Measurements from ENCODE around the gene MIF.
A peak's percentile ranks its signal among the peaks of the same experiment; 100 is the strongest.
"Not testable (repeated sequence)": the region's sequence is repeated elsewhere in the genome, so short reads cannot be mapped to it uniquely, and the experiment has no call there.

Gene MIF

DNA sequence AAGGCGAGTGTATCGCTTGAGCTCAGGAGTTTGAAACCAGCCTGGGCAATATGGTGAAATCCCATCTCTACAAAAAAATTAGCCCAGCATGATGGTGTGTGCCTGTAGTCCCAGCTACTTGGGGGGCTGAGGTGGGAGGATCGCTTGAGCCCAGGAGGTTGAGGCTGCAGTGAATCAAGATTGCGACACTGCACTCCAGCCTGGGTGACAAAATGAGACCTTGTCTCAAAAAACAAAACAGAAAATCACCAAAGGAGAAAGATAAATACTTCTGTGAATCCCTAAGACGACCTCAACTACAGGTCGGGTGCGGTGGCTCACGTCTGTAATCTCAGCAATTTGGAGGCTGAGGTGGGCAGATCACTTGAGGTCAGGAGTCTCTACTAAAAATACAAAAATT, 34.0 kb upstream of the MIF start:
- H3K4me1 Mint-ChIP-seq: peaks cover 32% of the 10 kb centered on the region
- H3K36me3 Mint-ChIP-seq: peaks cover 20% of the 10 kb centered on the region

GRCh38 chr22:23862103-23862502, 32.1 kb upstream of the MIF start:
- Mint-ChIP-seq H3K36me3 (peaks cover 20% of the 10 kb centered on the region), H3K4me1 (peaks cover 26% of the 10 kb centered on the region), H3K4me3 (no peak overlapping the region), H3K27ac (no peak overlapping the region), H3K9me3 (no peaks in the 10 kb centered on the region)
- peak; percentile 35 for ATAC-seq
- no peak for DNase-seq (ENCODE audit: low spot score in 2 of 2)

More for the DNA sequence above, 34.0 kb upstream of the MIF start:
- not testable (repeated sequence) for DNase-seq (ENCODE audit: low spot score in 2 of 2); H3K4me3 Mint-ChIP-seq; H3K27ac Mint-ChIP-seq; H3K9me3 Mint-ChIP-seq; ATAC-seq

- H3K4me1 Mint-ChIP-seq; DNase-seq (ENCODE audit: low spot score in 2 of 2); H3K4me3 Mint-ChIP-seq; H3K9me3 Mint-ChIP-seq; ATAC-seq; H3K27ac Mint-ChIP-seq: not testable (repeated sequence)
- H3K36me3 Mint-ChIP-seq: peaks cover 11% of the 10 kb centered on the region
Observed at GRCh38 chr22:23864499-23865154, 29.6 kb upstream of the MIF start.

DNA sequence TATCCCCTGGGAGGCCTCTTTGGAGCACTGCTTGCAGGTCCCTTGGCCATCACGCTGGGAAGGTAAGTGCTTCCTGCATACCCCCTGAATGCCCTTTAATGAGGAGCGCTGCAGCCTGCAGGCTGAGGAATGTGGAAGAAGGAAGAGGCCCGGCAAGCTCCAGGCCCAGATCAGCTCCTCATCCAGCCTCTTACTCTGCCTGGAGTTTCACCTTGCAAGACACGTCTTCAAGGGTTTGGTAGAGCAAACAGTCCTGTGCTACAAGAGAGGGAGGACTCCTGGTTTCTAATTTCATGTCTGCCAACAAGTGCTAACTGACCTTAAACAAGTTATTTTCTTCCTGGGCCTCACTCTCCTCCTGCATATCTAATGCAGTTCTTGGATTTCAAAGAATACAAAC, 25.6 kb upstream of the MIF start:
- no peak for ATAC-seq
- DNase-seq (ENCODE audit: low spot score in 2 of 2): no peak
- peaks cover 2% of the 10 kb centered on the region for H3K36me3 Mint-ChIP-seq
- H3K4me3 Mint-ChIP-seq: no peak overlapping the region
- H3K27ac Mint-ChIP-seq: no peak overlapping the region
- no peaks in the 10 kb centered on the region for H3K9me3 Mint-ChIP-seq
- H3K4me1 Mint-ChIP-seq: no peaks in the 10 kb centered on the region

DNA sequence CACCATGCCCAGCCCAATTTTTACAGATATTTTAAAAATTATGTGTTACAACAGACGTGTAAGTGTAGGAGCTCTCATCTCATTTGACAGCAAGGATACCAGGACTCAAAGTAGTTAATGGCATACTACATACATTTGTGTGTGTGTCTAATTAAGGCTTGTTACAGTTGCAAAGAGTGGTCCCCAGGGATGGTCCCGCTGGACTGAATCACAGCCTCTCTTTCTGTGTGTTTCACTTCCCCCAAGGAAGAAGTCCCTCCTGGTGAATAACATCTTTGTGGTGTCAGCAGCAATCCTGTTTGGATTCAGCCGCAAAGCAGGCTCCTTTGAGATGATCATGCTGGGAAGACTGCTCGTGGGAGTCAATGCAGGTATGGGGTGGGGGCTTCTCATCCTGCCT, 19.3 kb upstream of the MIF start:
- no peak overlapping the region for H3K27ac Mint-ChIP-seq
- H3K4me3 Mint-ChIP-seq: no peak overlapping the region
- H3K36me3 Mint-ChIP-seq: peaks cover 6% of the 10 kb centered on the region
- no peaks in the 10 kb centered on the region for H3K9me3 Mint-ChIP-seq
- no peaks in the 10 kb centered on the region for H3K4me1 Mint-ChIP-seq
- DNase-seq (ENCODE audit: low spot score in 2 of 2) (no peak), ATAC-seq (no peak)

GRCh38 chr22:23875801-23876200, 18.4 kb upstream of the MIF start:
- H3K36me3 Mint-ChIP-seq: peaks cover 6% of the 10 kb centered on the region
- H3K27ac Mint-ChIP-seq: no peak overlapping the region
- H3K9me3 Mint-ChIP-seq: no peaks in the 10 kb centered on the region
- DNase-seq (ENCODE audit: low spot score in 2 of 2) (no peak), ATAC-seq (no peak)
- H3K4me1 Mint-ChIP-seq: no peaks in the 10 kb centered on the region
- no peak overlapping the region for H3K4me3 Mint-ChIP-seq

GRCh38 chr22:23877566-23877965, 16.6 kb upstream of the MIF start:
- Mint-ChIP-seq H3K27ac (no peak overlapping the region), H3K4me3 (no peak overlapping the region), H3K4me1 (peaks cover 6% of the 10 kb centered on the region), H3K36me3 (peaks cover 6% of the 10 kb centered on the region), H3K9me3 (no peaks in the 10 kb centered on the region)
- DNase-seq (ENCODE audit: low spot score in 2 of 2) (no peak), ATAC-seq (no peak)

DNA sequence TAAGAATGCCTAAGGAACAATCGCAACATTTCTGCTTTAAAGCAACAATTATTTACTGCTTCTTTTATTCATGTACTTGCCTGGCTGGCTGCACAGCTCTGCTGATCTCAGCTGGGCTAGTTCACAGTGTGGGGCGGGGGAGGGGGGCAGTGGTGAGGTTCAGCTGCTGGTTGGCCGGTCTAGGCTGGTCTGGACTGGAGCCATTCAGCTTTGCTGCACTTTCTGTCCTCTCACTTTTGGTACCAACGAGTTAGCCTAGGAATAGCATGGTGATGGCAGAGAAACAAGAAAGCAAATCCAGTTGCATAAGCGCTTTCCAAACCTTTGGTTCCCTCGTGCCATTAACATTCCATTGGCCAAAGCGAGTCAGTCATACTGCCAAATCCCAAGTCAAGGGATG, 16.0 kb upstream of the MIF start:
- peaks cover 6% of the 10 kb centered on the region for H3K4me1 Mint-ChIP-seq
- H3K4me3 Mint-ChIP-seq: no peak overlapping the region
- H3K27ac Mint-ChIP-seq: no peak overlapping the region
- no peak for DNase-seq (ENCODE audit: low spot score in 2 of 2)
- H3K9me3 Mint-ChIP-seq: no peaks in the 10 kb centered on the region
- H3K36me3 Mint-ChIP-seq: peaks cover 6% of the 10 kb centered on the region
- ATAC-seq: no peak

DNA sequence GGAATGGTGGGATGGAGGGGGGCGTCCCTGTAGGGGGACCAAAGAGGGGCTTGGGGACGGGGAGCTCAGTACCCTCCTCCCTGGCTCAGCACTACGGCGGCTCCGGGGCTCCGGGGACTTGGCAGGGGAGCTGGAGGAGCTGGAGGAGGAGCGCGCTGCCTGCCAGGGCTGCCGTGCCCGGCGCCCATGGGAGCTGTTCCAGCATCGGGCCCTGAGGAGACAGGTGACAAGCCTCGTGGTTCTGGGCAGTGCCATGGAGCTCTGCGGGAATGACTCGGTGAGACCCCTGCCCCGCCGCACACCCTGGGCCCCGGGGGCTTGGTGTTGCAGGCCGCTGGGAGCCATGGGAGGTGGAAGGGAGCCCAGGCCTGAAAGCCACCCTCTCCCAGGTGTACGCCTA, 11.8 kb upstream of the MIF start:
- no peak for DNase-seq (ENCODE audit: low spot score in 2 of 2)
- ATAC-seq: no peak
- no peak overlapping the region for H3K4me3 Mint-ChIP-seq
- peak overlapping the region; percentile 77 for H3K27ac Mint-ChIP-seq
- no peaks in the 10 kb centered on the region for H3K9me3 Mint-ChIP-seq
- no peaks in the 10 kb centered on the region for H3K36me3 Mint-ChIP-seq
- H3K4me1 Mint-ChIP-seq: peaks cover 6% of the 10 kb centered on the region

DNA sequence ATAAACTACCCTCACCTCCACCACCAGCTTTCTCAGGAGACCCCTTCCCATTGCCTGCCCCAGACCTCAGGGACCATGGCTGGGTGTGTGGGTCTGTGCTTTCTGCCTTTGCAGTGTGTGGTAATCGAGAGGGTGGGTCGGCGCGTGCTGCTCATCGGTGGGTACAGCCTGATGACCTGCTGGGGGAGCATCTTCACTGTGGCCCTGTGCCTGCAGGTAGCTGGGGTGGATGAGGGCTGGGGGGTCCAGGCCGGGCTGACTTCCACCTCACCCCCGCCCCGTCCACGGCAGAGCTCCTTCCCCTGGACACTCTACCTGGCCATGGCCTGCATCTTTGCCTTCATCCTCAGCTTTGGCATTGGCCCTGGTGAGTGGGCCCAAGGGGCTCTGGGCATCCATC, 10.5 kb upstream of the MIF start:
- H3K4me3 Mint-ChIP-seq: no peak overlapping the region
- H3K36me3 Mint-ChIP-seq: no peaks in the 10 kb centered on the region
- no peak overlapping the region for H3K27ac Mint-ChIP-seq
- ATAC-seq (peak; percentile 13), DNase-seq (ENCODE audit: low spot score in 2 of 2) (no peak)
- no peaks in the 10 kb centered on the region for H3K9me3 Mint-ChIP-seq
- H3K4me1 Mint-ChIP-seq: peaks cover 6% of the 10 kb centered on the region

- no peaks in the 10 kb centered on the region for H3K9me3 Mint-ChIP-seq
- H3K27ac Mint-ChIP-seq: no peak overlapping the region
- H3K4me1 Mint-ChIP-seq: peaks cover 6% of the 10 kb centered on the region
- no peak overlapping the region for H3K4me3 Mint-ChIP-seq
- H3K36me3 Mint-ChIP-seq: no peaks in the 10 kb centered on the region
- DNase-seq (ENCODE audit: low spot score in 2 of 2) (no peak), ATAC-seq (no peak)
Observed at GRCh38 chr22:23884140-23884539, 10.0 kb upstream of the MIF start.

- Mint-ChIP-seq H3K9me3 (no peaks in the 10 kb centered on the region), H3K4me3 (no peak overlapping the region), H3K36me3 (peaks cover 2% of the 10 kb centered on the region), H3K4me1 (peaks cover 13% of the 10 kb centered on the region), H3K27ac (no peak overlapping the region)
- ATAC-seq: no peak
- DNase-seq (ENCODE audit: low spot score in 2 of 2): no peak
Observed at GRCh38 chr22:23888615-23889401, 5.4 kb upstream of the MIF start.

GRCh38 chr22:23889620-23890019, 4.6 kb upstream of the MIF start:
- H3K4me3 Mint-ChIP-seq: no peak overlapping the region
- H3K9me3 Mint-ChIP-seq: no peaks in the 10 kb centered on the region
- H3K4me1 Mint-ChIP-seq: peaks cover 19% of the 10 kb centered on the region
- peaks cover 10% of the 10 kb centered on the region for H3K36me3 Mint-ChIP-seq
- ATAC-seq: no peak
- no peak for DNase-seq (ENCODE audit: low spot score in 2 of 2)
- H3K27ac Mint-ChIP-seq: no peak overlapping the region

- ATAC-seq: no peak
- H3K27ac Mint-ChIP-seq: peak overlapping the region; percentile 60
- peaks cover 31% of the 10 kb centered on the region for H3K4me1 Mint-ChIP-seq
- no peak for DNase-seq (ENCODE audit: low spot score in 2 of 2)
- peak overlapping the region; percentile 92 for H3K4me3 Mint-ChIP-seq
- peaks cover 31% of the 10 kb centered on the region for H3K36me3 Mint-ChIP-seq
- H3K9me3 Mint-ChIP-seq: no peaks in the 10 kb centered on the region
Observed at GRCh38 chr22:23891726-23892125, 2.5 kb upstream of the MIF start.

GRCh38 chr22:23892130-23892529, 2.1 kb upstream of the MIF start:
- Mint-ChIP-seq H3K9me3 (no peaks in the 10 kb centered on the region), H3K4me3 (peak overlapping the region; percentile 92), H3K36me3 (peaks cover 35% of the 10 kb centered on the region), H3K4me1 (peaks cover 35% of the 10 kb centered on the region), H3K27ac (peak overlapping the region; percentile 99)
- ATAC-seq (no peak), DNase-seq (ENCODE audit: low spot score in 2 of 2) (no peak)

DNA sequence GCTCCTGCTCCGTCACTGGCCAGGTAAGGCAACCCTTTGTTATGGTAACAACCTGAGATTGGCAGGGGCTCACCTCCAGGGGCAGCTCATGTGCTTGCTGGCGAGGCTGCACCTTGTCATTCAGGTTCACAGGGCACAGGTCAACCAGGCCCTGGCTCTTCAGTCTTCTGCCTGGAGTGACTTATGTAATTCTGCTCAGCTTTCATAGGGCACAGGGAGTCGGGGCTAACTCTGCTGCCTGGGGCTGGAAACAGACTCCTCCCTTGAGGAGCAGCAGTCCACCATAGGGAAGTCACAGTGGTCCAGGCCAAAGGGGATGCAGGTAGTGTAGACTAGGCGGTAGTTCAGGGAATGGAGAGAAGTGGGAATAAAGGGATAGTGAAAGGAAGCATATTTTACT, 1.5 kb upstream of the MIF start:
- DNase-seq (ENCODE audit: low spot score in 2 of 2) (no peak), ATAC-seq (no peak)
- peaks cover 38% of the 10 kb centered on the region for H3K4me1 Mint-ChIP-seq
- H3K36me3 Mint-ChIP-seq: peaks cover 41% of the 10 kb centered on the region
- no peaks in the 10 kb centered on the region for H3K9me3 Mint-ChIP-seq
- peak overlapping the region; percentile 99 for H3K27ac Mint-ChIP-seq
- H3K4me3 Mint-ChIP-seq: peak overlapping the region; percentile 92
